CD4-positive, alpha-beta T cell treated with Interleukin-12 subunit alpha and Interleukin-12 subunit beta, for 1 hour (primary cell): Measurements from ENCODE around the gene GIGYF1.

Experiments
- DNase-seq: peaks from one replicate; pipeline ENCODE4 v3.0.0-alpha.2; 2020

Gene GIGYF1

GRCh38 chr7:100683659-100684533, 10.2 kb downstream of the GIGYF1 start:
- no peak for DNase-seq

- no peak for DNase-seq
Observed at GRCh38 chr7:100682991-100683658, 10.9 kb downstream of the GIGYF1 start.

- DNase-seq: no peak
Observed at GRCh38 chr7:100682228-100682741, 11.8 kb downstream of the GIGYF1 start.

- DNase-seq: no peak
Observed at GRCh38 chr7:100681491-100682227, 12.4 kb downstream of the GIGYF1 start.

GRCh38 chr7:100680576-100681271, 13.3 kb downstream of the GIGYF1 start:
- peak; percentile 32 for DNase-seq

- DNase-seq: no peak
Observed at GRCh38 chr7:100679927-100680575, 14.0 kb downstream of the GIGYF1 start.

- no peak for DNase-seq
Observed at GRCh38 chr7:100679129-100679926, 14.7 kb downstream of the GIGYF1 start.

- no peak for DNase-seq
Observed at GRCh38 chr7:100678291-100678984, 15.6 kb downstream of the GIGYF1 start.

- no peak for DNase-seq
Observed at GRCh38 chr7:100677308-100678267, 16.5 kb downstream of the GIGYF1 start.

GRCh38 chr7:100676501-100677306, 17.3 kb downstream of the GIGYF1 start:
- no peak for DNase-seq

- peak; percentile 96 for DNase-seq
Observed at GRCh38 chr7:100675581-100676350, 18.3 kb downstream of the GIGYF1 start.

GRCh38 chr7:100675105-100675451, 19.0 kb downstream of the GIGYF1 start:
- DNase-seq: no peak

- no peak for DNase-seq
Observed at GRCh38 chr7:100674411-100675104, 19.5 kb downstream of the GIGYF1 start.

- peak; percentile 53 for DNase-seq
Observed at GRCh38 chr7:100673942-100674410, 20.1 kb downstream of the GIGYF1 start.

- peak; percentile 99 for DNase-seq
Observed at GRCh38 chr7:100673302-100673941, 20.6 kb downstream of the GIGYF1 start, which contains the start of gene GNB2. Gene GNB2 (plus strand): TSS chr7:100673740. CDS start chr7:100676266, 2,526 bp downstream.
